HG02938 (cell line): Measurements from ENCODE around the gene VWA2.
A peak's percentile ranks its signal among the peaks of the same experiment; 100 is the strongest.

Experiments
- ATAC-seq: cut with Tn5 transposase; IDR thresholded peaks from one replicate; pipeline ENCODE4 v1.9.1; 2021; ENCODE audit warnings: mild to moderate bottlenecking, moderate library complexity; ENCODE audit not compliant: unreplicated experiment

VWA2 gene, protein sequence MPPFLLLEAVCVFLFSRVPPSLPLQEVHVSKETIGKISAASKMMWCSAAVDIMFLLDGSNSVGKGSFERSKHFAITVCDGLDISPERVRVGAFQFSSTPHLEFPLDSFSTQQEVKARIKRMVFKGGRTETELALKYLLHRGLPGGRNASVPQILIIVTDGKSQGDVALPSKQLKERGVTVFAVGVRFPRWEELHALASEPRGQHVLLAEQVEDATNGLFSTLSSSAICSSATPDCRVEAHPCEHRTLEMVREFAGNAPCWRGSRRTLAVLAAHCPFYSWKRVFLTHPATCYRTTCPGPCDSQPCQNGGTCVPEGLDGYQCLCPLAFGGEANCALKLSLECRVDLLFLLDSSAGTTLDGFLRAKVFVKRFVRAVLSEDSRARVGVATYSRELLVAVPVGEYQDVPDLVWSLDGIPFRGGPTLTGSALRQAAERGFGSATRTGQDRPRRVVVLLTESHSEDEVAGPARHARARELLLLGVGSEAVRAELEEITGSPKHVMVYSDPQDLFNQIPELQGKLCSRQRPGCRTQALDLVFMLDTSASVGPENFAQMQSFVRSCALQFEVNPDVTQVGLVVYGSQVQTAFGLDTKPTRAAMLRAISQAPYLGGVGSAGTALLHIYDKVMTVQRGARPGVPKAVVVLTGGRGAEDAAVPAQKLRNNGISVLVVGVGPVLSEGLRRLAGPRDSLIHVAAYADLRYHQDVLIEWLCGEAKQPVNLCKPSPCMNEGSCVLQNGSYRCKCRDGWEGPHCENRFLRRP

DNA sequence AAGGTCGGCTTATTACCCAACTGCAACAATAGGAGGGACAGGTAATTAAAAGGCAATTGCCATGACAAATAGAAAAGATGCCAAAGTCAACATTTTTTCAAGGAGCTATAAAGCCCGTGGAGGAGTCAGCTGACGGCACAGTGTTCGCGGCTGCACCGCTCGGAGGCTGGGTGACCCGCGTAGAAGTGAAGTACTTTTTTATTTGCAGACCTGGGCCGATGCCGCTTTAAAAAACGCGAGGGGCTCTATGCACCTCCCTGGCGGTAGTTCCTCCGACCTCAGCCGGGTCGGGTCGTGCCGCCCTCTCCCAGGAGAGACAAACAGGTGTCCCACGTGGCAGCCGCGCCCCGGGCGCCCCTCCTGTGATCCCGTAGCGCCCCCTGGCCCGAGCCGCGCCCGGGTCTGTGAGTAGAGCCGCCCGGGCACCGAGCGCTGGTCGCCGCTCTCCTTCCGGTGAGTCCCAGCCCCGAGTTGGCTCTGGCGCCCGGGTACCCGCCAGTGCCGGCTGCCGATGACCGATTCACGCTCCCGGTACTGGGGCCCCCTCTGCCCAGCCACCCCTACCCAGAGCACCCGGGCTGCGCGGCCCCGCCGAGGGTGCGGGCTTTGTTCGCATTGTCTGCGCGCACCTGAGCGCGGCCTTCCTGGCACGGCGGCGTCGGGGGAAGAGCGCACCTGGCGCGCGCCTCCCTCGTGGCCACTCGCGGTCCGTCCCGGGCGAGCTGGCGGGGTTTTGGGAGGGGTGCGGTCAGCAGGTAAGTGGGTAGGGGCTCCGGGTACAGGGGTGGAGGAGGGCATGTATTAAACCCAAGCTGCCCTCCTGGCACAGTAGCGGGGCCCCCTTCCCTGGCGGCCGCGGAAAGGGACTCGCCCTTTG, at the start of gene VWA2:
Gene VWA2 (plus strand): TSS at position 138 of the 877 bp plus-strand sequence. CDS start 9,460 bp downstream, outside the sequence.
- no peak for ATAC-seq

DNA sequence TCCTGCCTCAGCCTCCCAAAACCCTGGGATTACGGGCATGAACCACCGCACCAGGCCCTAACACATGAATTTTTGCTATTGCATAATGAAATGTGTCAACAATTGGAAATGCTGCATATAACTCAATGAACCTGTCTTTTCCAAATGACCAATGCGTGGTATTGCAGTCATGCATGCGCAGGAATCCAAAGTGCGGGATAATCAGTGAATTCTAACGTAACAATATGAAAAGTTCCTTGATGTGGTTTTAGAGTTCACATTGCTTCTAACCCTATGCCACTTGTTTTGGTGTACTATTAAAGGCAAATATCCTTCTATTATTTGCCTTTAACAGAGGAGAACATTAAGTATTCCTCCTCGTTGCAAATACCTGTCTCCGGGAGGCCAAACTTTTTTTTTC, 49.4 kb upstream of the VWA2 start:
- no peak for ATAC-seq

DNA sequence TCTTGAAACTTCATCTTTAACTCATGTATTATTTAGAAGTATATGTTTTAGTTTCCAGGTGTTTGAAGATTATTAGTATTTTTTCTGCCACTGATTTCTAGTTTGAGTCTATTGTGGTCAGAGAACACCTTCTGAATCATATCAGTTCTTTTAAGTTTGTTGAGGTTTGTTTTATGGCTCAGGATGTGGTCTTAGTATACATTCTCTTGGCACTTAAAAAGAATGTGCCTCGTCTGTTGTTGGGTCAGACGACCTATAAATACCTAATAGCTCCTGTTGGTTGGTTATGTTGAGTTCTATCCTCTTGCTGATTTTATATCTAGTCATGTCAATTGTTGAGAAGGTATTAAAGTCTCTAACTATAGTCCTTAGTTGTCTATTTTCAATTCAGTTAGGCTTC, 44.0 kb upstream of the VWA2 start:
- ATAC-seq: peak; percentile 97

DNA sequence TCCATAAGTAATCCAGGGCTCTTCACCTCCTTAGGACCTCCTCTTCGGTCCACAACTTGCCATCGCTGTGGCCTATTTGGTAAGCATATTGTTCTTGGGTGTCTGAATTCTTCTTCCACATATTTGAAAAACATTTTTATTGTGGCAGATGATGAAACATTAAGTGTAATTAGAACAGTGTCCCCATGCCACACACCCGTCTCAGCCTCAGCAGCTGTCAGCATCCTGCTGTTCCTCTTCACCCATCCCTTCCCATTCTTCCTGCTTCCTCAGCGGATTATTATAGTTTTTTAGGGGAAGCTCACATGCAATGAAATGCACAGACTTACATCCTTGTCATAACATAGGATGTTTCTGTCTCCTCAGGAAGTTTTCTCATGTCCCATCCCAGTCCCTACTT, 39.8 kb upstream of the VWA2 start:
- ATAC-seq: no peak

DNA sequence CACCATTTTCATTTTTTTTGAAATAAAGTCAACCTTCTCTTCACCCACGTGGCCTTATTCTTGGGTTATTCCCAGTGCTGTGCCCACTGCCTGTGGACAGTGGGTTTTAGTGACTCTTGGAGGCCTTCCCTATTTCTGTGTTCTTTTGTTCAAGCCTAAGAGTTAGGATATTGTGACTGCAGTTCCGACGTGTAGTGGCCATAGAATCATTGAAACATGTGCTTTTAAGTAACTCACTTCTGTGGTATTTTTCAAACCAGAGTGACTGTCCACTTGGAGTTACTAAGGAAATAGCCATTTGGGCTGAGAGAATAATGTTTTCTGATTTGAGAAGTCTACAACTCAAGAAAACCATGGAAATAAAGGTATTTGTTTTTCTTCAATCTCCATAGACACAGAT, 36.2 kb upstream of the VWA2 start:
- ATAC-seq: no peak

DNA sequence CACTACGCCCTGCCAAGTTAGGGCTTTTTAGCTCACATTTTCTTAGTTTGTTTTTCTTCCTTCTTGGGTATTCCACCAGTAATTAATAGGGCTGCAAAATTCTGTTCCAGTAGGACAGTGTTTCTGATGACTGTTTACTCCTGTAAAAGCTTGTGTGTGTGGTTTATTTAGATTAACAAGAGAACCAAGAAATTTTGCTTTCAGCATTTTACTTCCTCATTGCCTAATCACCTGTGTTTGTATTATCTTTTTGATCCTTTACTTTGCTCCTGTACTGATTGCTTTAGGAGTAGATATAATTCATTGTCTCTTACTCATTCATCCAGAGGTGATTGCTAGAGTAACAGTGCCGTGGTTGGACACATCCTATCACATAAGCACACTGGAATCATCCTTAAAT, 32.2 kb upstream of the VWA2 start:
- ATAC-seq: no peak

DNA sequence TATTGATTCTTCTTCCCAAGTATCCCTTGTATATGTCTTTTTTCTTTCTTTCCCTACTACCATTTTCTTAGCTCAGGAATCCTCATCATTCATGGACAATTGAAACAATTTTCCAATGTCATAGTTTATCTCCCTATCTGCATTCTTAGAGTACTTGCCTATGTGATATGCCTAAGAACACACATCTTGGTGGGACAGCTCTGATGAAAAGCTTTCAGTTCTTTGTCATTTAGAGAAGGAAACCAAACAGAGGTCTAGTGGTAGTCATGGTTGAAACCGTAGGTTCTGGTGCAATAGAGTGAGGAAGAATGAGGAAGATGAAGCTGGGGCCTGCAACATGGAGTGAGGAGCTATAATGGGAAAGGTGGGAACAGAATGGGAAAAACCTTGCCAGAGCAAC, 31.7 kb upstream of the VWA2 start:
- no peak for ATAC-seq

DNA sequence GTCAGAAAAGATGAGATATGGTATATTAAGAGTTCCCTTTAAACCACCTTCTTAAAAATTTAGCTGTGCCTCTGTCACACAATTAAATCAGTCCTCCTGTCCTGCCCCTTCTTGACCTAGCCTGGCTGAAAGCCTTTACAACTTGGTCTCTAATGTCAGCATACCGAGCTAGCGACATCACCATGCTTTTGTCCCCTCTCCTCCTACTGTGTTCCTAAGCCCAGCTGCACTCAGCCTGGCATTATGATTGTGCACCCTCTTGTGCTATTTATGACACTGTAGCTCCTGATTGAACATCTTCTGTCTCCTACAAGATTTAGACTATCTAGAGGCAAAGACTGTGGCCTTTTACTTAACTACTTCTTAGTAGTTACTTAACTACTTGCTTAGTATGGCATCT, 30.7 kb upstream of the VWA2 start:
- no peak for ATAC-seq

DNA sequence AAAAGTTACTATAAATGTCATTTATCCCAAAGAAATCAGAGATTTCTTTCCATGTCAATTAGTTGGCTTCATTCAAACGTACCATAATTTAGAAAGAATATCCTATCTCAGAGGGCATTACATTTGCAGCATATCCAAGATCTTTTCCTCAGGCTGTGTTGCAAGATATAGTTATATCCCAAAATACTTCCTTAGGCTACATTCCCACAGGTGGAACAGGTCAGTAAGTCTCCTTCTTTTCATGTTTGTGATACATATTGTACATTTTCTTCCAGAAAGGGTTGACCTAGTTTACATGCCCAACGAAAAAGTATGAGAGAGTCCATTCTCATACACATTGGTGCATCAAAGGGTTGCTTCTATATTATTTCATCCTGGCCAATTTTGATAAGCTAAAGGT, 26.9 kb upstream of the VWA2 start:
- ATAC-seq: no peak

DNA sequence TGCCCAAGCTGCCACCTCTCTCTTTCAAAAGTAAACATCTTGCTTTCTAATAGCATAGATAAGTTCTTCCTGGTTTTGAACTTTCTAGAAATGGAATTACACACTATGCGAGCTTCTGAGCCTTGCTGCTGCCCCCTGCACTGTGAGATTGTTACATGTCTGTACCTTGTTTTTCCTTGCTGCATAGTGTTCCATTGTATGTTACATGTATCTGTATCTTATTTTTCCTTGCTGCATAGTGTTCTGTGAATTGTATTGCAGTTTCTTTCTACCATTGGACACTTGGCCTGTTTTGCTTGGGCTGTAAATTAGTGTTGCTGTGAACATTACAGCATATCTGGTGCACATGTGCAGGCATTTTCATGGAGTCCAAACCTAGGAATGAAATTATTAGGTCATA, 24.0 kb upstream of the VWA2 start:
- no peak for ATAC-seq

DNA sequence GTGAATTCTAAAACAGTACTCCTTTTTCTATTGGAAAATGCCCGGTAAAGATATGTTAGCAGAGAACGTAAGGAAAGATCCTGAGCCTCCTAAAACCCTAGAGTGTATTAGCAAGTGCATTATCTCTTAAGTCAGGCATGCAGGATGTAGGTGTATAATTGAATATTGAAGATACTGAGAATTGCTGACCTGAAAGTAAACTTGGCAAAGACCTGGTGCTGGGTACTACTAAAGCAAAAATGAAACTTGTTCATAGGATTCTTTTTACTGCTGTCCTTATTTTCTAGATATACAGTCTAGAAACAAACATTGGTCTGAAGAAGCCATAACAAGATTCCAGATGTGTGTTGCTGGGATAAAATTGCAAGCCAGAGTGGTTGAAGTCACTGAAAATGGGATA, 18.8 kb upstream of the VWA2 start:
- no peak for ATAC-seq

DNA sequence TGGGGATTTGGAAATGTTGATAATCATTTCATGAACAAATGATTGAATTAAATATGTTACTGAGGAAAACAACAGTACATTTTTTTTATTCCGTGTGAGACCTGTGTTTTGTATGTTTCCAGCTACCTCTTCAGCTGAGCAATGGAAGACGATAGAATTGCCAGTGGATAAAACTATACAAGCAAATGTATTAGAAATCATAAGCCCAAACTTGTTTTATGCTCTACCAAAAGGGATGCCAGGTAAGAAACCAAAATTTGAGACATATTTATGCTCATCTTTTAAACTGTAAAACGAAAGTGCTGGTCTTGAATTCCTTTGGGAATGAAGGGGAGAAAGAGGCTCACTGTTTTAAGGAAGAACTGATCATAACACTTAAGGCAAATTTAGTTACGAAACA, 17.8 kb upstream of the VWA2 start:
- ATAC-seq: no peak

DNA sequence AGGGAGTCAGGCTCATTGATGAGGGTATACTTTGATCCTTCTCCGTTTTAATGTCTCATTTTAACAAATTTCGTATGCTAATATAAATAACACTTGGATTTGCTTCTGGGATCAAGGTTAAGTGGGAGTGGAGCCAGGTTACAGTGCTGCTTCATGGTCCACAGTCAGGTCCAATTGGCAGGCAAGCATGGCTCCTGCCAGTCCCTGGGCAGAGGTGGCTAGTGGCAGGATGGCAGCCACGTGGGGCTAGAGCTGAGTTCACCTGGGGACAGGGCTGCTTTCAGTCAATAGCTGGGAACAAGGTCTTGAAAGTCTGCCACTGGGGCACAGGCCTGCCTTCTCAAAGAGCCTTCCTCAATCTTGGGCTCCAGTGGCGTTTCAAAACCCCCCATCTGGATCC, 16.0 kb upstream of the VWA2 start:
- ATAC-seq: no peak

DNA sequence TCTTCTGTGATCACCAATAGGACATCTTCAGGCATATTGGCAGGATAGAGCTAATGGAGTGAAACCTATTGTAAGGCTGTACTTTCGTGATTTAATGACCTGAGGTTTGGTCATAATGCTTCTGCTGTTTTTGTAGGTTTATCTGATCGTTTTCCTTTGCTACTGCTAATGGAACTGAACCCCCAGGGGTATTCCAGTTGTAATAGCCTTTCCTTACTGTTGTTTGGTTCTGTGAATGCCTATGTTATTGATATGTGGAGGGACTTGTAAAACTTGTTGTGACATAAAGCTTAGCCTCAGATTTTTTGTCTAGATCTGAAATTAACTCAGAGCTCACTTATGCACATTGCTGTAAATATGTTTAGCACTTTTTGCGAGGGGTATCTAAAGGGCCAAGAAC, 10.9 kb upstream of the VWA2 start:
- no peak for ATAC-seq

DNA sequence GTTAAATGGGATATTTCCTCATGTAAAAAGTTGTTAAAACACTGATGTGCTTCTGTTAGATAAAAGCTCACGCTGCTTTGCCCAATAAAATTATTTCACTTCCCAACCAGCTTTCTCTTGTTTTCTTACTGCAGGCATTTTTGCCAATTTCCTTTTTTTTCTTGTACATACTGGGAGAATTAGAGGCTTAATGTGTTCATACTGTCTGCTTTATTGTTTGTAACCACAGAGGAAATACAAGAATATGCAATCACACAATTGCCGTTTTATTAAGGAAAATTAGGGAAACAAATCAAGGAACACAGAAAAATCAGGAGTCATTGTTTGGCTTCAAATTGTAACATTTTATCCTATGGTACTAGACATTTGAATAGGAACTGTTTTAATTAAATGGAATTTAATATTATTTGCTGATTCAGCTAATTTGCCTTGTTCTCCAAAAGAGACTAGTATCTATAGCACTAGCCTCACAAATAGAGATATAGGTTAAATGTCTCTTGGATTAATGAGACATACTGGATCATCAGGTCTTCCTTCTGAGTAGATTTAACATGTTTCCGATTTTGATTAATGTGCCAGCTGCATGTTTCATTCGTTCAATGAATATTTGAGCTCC, 6.4 kb upstream of the VWA2 start:
- ATAC-seq: no peak

DNA sequence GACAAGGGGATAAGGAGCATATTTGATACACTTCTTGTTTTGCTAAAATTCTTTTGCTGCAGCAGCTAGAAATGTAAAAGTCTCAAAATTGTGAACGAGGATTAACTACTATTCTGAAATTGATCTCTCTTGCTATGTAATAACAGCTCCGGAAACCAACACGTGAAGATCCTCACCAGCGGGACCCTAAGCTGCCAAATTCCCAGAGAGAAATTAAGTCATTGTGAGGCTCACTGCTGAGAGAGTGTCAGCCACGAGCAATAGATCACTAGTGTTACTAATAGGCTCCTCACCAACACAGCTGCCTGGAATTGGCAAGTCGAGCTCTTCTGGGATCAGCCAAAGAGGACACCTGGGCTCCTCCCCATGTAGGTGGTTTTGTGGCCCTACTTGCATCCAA, 5.6 kb upstream of the VWA2 start:
- no peak for ATAC-seq

DNA sequence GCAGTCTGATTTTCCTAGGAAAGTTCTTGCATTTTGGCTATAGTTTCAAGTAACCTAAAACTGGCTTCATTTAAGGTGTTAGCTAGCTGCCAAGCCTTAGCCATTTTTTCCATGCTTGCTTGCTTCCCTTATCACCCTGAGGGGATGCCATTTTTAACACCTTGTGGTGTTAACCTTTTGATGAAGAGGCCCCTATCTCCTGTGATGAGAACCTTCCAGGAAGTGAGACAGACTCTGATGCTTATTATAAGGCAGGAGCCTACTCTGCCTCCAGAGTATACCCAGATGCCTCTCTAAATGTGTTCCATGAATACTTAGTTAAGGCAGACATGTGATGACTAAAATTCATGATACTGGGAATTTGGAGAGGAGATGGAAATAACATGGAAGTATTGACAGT, 4.9 kb upstream of the VWA2 start:
- ATAC-seq: no peak

DNA sequence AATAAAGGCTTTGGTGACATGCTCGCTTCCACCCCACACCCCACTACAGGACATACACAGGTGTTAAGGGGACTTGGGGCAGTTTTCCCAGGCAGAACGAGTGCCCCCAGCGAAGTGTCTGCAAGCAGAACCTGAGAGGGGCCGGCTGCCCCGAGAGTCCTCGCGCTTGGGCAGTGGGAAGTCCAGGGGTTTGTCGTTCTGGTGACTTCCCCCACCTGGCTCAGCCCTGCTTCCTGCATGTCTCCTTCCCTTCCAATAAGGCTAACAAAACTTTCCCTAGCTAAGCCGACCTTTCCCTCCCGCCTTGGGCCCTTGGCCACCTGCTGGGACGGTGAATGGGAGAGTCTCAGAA, 916 bp downstream of the VWA2 start:
- ATAC-seq: no peak

DNA sequence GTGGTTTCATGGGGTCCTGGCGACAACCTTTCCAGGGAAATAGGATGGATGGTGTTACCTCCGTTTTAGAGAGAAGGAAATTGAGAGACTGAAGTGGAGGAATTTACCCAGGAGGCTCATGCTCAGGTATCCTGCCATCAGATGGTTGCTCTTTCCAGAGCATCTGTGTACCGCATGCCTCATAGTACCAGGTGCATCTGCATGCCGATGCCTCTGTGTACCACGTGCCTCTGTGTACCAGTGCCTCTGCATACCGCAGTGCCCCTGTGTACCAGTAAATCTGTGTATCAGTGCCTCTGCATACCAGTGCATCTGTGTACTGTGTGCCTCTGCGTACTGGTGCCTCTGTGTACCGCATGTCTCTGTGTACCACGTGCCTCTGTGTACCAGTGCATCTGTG, 3.2 kb downstream of the VWA2 start:
- no peak for ATAC-seq

DNA sequence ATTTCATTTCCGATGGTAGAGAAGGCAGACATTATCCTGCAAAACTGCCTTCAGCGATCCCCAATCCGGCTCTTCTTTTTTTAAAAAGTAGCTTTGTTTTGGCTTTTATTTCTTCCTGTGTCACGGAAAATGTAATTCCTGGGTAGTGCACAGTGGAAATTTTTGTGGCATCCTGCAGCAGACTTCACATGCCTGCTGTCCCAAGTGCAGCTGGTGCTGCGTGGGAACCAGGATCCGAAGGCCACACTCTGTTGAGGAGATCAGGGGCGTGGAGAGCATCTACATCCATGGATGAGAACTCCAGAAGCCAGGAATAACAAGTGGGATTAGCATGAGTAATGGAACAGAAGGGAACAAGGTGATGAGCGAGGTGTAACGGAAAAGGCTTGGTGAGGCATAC, 4.6 kb downstream of the VWA2 start:
- no peak for ATAC-seq

DNA sequence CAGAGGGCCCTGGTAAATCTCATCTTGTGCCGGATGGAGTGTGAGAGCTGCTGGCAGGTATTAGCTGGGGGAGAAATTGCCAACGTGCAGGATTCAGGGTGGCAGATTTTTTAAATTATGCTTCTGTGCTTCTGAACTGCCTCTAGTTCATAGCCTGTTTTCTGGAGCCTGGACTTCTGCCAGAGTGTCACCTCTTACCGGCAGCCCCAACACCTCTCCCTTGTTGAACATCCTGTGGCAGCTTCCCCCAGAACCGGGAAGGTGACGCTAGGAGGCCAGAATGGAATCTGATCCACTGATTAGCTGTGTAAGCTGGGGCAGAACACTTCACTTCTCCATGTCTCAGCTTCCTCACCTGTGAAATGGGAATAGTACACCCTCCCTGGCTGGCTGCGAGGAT, 5.1 kb downstream of the VWA2 start:
- no peak for ATAC-seq
